HG02571 (cell line): ENCODE data around the gene RALGAPA1.
"Not testable (repeated sequence)": the region's sequence is repeated elsewhere in the genome, so short reads cannot be mapped to it uniquely, and the experiment has no call there.

ENCODE experiments used
- ATAC-seq: cut with Tn5 transposase; IDR thresholded peaks from one replicate; pipeline ENCODE4 v1.9.1; 2021; ENCODE audit warnings: mild to moderate bottlenecking, moderate library complexity; ENCODE audit not compliant: unreplicated experiment

RALGAPA1 gene

DNA sequence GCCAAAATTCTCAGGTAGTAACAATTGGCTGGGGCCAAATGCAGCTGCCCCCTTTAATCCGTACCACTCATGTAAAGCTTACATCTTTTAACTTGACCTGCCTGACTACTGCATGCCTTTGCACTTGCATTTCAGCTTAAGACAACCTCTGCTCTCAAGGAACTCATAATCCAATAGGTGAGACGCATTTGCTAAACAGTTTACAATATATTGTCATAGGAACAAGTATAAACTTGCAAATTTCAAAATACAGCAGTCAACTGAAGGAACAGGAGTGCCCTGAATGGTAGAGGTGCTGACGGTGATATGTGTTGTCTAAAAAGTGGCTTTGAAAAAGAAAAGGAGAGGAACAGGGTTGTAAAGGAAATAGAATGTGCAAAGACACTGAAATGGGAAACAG lies 13.4 kb upstream of the RALGAPA1 start:
- ATAC-seq: no peak

DNA sequence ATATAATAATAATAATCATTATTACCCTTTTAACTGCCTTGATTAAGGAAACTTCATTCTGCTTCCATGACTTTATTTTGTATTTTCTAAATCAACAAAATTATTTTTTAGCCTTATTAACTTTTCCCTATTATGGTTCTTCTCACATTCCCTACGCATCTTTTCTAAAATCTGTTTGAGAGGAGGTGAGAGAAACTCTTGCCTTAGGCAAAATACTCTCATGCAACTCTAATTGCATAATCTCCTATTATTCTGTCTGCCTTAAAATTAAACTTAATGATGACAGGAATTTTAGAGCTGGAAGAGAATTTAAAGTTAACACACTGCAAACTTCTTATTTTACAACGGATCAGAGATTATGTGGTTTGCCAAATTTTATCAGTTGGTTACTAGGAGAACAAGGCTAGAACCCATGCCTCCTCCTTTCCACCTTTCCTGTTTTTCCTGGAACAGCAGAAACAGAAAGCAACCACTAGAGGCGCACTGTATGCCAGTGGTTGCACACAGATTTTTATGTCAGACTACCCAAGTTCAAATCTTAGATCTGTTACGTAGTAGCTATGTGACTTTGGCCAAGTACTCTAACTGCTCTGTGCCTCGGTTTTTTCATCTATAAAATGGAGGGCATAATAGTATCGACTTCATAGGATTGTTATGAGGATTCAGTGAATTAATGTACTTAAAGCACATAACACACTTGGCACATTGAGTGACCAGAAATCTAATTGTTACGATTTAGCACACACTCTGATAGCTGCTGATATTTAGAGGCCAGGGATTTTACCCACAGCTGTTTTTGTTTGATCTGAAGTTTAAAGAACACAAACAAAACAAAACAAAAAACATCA lies 12.7 kb upstream of the RALGAPA1 start:
- no peak for ATAC-seq

DNA sequence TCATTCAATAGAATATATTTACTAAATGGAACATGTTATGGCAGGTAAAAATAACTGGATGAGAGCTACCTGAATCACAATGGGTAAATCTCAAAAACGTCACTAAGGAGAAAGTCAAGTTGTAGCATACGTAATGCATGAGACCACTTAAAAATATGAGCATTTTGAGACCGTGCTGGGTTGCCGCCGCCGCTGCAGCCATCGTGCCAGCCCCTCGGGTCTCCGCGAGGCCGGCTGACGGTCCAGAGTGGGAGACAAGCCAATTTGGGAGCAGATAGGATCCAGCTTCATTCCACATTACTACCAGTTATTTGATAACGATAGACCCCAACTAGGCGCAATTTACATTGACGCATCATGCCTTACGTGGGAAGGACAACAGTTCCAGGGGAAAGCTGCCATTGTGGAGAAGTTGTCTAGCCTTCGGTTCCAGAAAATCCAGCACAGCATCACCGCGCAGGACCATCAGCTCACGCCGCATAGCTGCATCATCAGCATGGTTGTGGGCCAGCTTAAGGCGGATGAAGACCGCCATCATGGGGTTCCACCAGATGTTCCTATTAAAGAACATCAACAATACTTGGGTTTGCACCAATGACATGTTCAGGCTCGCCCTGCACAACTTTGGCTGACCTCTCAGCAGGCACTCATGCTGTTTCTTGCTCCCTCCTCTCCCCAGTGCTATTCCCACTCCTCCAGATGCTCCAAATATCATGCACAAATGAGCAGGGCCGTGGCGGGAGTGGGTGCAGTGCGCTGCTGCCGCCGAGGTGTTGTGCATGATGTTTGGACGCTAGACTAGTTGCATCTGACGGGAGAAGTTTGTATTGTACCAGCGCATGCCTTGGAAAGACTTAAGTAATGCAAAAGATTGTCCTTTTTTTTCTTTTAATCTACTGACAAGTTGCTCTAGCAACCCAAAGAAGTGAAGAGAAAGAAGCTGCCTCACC lies 10.8 kb upstream of the RALGAPA1 start:
- ATAC-seq: no peak

DNA sequence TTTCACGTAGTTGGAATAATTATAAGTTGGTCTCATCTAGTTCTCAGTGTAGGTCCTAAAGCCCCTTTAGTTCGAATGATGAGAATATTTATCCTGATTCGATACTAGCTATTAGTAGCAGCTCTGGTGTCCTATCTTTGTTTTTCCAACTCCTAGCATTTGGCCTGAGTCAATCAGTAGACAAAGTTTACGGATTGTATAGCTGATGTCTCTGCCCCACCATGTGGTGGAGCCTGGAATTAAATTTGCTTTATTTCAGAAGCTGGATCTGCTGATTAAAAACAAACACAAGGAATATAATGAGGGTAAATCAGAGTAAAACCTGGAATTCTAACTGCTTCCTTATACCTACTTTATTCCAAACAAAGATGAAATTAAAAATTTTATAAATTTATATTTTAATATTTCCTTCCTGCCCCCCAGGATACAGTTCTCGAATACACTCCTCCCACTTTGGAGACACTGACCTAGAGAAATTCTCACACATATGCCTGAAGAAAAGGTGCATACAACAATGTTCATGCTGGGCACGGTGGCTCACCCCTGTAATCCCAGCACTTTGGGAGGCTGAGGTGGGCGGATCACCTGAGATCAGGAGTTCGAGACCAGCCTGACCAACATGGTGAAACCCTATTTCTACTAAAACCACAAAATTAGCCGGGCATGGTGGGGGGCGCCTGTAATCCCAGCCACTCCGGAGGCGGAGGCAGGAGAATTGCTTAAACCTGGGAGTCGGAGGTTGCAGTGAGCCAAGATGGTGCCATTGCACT lies 9.4 kb upstream of the RALGAPA1 start:
- ATAC-seq: no peak

DNA sequence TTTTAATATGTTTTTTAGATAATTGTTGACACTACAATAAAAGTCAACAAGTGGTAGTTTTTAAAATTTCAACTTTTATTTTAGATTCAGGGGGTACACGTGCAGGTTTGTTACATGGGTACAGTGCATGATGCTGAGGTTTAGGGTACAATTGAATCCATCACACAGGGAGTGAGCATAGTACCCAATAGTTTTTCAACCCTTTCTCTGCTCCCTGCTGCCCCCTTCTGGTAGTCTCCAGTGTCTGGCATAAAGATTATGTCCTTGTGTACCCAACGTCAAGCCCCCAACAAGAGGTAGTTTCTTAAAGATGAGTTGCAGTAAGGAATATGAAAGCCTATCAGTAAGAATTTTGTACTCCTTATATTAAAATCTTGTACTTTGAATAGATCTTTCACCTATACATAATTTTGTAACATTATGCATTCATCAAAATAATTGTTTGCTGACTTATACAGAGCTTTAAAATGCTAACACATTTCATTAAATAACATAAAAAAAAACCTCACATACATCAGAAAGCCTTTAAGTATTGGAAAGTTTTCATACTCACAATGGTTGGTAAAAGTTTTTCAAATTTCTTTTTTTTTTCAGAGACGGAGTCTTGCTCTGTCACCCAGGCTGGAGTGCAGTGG lies 5.4 kb upstream of the RALGAPA1 start:
- no peak for ATAC-seq

DNA sequence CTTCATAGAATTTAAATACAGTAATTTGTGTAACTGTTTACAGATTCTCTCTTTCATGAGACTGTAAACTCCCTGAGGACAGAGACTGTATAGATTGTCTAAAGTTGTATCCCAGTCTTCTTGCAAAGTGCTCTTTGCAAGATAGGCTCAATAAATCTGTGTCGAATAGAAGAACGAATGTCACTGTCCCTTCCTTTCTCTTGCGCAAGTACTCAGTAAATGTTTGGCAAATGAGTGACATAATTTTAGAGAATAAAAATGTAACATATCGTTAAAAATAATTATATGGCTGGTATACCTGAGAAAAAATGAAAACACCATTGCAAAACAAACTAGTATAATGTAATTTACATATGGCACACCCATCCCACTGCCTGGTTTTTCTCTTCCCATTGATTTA lies 1.9 kb upstream of the RALGAPA1 start:
- no peak for ATAC-seq

DNA sequence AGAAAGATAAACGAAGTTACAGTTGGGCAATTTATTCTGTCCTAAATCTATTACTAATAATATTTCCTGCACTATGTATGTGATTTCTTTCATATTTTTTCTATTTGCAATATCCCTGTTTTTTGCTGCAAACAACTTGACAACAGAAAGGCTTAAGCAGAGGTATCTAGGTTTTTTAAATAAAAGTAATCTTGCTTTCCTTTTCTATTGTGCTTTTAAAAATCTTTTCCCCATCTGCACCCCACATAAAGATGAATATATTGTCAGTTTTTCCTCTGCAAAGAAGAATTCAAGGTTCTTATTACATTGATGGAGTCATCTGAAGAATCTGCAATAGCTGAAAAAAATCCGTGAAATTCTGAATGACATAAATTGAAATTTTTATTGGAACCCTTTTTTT lies 502 bp upstream of the RALGAPA1 start:
- ATAC-seq: no peak

DNA sequence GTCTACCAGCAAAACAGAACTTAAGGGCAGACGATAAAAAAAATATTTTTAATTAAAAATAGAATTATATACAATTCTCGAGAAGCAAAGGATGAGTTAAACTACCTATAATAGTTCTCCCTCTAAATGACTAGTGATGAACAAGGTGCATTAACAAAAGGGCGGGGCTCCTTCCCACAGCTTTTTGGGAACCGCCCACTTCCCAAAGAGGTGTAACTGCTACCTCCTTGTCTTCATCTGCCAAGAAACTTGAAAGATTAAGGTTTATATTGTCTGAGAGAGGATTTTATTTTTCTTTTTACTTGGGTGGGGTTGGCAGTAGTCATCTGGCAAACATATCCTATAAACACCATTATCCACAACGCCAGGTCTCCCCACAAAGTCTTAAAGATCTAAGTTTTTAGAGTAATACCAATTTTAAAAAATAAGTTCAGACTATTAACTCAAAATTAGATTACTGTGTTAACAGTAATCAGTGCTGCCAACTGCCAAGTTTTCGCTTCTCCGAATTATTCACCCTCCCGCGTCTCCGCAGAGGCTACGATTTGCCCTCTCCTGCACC lies 938 bp downstream of the RALGAPA1 start:
- no peak for ATAC-seq

DNA sequence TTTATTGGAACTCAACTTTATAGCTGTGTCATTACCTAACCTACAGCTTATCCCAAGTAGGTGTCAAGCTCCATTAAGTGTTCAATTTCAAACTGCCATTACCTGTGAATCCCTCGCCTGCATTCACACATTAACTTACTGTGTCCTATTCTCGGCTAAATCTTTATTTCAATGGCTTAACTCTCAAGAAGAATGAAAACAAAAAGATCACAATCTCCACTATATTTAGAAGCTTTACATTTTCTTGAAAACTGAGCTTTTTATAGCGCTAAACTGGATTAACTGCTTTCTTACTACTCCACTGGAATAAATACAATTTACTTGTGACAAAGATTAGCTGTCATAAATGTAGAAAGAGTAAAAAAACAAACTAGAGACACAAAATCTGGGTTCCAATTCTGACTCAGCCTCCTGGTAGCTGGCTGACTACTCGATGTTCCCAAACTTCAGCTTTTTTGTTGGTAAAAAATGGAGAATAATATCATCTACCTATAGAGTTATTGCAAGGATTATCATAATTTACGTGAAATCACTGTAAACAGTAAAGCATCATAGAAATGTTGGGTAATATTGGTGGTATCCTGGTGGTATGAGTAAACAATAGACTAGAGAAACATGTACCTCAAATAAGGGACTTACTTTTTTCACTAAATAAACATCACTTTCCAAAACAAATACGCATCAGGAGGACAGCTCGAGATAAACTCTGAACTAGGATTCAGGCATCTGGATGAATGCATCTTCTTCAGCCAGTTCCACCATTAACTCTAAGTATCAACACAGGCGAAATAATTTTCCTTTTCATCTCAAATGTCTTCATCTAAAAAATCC lies 1.7 kb downstream of the RALGAPA1 start:
- no peak for ATAC-seq

DNA sequence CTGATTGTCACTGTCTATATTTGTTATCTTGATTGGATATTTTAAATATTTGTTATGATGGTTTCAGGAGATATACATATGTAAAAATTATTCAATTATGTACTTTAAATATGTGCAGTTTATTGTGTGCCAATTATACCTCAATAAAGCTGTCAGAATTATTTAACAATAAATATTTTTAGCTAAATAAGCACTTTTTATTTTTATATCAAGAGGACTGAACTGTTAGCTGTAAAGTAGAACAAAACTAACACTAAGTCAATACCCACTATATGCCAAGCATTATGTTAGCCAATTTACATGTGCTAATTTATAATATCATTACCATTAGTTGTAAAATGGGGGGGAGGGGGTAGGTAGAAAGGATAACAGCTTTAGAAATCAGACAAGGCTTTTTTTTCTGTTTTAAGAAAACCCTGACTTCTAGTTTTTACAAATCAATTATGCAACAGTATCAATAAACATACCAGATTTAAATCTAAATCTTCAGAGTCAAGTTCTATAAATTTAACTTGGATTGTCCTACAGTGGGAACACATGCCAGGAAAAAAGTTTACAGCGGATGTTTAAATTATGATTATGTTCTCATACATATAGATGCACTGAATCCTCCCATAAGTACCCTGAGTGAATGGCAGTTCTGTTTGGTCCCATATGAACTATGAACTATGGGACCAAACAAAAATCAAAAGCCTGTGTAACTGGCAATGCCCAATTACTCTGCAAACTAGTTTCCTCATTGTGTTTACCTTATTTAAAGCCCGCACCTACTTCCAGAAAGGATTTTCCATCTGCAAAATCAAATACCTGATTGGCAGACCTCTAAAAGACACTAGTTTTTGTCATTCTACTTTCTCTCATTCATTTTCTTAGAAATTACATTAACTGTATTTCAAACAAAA lies 2.8 kb downstream of the RALGAPA1 start:
- no peak for ATAC-seq

DNA sequence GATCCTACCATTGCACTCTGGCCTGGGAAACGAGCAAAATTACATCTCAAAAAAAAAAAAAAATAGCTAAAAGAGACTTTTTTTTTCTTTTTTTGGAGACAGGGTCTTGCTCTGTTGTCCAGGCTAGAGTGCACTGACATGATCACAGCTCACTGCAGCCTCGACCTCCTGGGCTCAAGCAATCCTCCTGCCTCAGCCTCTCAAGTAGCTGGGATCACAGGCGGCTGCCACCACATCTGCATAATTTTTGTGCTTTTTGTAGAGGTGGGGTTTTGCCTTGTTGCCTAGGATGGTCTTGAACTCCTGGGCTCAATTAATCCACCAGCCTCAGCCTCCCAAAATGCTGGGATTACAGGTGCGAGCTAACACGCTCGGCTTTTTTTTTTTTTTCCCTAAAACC lies 11.3 kb downstream of the RALGAPA1 start:
- ATAC-seq: no peak

DNA sequence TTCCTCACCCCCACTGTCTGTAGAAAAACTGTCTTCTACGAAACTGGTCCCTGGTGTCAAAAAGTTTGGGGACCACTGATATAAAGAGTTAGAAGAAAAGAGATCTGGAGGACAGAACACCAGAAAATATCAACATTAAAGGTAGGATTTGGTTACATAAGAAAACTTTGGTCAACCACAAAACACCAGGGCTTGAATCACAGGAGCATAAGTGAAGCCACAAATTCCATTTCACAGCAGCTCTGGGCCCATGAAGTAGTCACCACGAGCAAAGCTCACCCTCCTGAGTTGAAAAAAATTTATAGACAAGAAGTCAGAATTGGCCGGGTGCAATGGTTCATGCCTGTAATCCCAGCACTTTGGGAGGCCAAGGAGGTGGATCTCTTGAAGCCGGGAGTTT lies 19.4 kb downstream of the RALGAPA1 start:
- no peak for ATAC-seq

DNA sequence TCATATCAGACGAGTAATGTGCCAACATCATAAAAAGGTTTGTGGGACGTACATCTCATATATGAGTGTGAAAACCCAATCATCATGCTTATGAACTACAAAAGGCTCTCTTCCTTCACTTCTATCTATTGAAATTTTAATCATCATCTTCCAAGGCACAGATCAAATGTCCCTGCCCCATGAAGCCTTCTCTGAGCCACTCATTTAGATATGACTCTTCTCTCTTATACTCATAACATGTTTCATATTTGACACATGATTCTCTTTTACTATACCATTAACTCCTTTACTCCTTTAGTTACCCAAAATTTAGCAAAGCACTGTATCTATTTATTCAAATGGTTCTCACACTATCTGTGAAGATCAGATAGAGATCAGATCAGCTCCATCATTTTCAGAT lies 22.2 kb downstream of the RALGAPA1 start:
- ATAC-seq: no peak

DNA sequence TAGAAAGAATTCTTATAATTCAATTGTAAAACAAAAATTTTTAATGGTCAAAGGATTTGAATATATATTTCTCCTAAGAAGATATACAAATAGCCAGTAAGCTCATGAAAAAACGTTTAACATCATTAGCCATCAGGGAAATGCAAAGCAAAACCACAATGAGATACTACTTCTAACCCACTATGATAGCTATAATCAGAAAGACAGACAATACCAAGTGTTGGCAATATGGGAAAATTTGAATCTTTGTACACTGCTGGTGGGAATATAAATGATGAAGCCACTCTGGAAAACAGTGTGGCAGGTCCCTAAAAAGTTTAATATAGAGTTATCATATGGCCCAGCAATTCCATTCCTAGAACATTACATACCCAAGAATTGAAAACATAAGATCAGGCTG lies 25.4 kb downstream of the RALGAPA1 start:
- ATAC-seq: no peak

DNA sequence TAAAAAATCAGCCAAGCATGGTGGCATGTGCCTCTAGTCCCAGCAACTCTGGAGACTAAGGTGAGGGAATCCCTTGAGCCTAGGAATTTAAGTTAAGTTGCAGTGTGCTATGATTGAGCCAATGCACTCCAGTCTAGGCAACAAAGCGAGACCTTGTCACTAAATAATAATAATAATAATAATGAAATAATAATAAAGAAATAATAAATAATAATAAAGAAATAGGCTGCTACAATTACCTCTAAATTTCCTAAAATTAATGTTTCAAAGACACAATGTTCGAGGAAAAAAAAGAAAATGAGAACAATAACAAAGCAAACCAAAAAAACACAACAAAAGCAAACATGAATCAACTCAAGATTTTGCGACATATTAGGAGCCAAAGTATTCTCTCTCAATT lies 29.7 kb downstream of the RALGAPA1 start:
- no peak for ATAC-seq

DNA sequence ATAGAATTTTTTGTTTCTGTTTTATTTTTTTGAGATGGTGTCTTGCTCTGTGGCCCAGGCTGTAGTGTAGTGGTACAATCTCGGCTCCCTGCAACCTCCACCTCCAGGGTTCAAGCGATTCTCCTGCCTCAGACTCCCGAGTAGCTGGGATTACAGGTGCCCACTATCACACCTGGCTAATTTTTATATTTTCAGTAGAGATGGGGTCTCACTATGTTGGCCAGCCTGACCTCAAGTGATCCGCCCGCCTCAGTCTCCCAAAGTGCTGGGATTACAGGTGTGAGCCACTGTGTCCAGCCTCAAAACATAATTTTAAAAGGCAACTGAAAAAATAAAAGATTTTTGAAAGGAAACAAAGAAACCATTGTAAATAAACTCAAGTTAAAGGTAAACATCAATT lies 31.5 kb downstream of the RALGAPA1 start:
- not testable (repeated sequence) for ATAC-seq

DNA sequence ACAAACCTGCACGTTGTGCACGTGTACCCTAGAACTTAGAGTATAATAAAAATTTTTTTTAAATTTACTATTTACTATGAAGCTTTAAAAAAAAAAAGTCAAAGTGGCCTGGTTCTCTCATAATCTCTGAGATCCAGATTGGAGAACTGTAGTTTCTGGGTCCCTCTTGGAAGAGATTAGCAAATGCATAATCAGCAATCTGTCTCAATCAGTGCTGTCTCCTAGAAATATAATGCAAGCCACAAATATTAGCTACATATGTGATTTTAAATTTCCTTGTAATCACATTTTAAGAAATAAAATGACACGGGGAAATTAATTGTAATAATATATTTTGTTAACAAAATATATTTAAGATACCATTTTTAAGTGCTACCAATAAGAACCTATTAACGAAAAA lies 32.3 kb downstream of the RALGAPA1 start:
- no peak for ATAC-seq

DNA sequence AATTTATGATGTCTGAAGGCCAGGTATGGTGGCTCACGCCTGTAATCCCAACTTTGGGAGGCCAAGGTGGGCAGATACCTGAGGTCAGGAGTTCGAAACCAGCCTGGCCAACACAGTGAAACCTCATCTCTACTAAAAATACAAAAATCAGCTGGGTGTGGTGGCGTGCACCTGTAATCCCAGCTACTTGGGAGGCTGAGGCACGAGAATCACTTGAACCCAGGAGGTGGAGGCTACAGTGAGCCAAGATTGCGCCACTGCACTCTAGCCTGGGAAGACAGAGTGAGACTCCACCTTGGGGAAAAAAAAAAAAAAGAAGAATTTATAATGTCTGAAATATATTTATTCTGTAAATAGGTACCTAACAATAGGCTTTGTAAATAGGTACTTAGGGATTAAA lies 33.0 kb downstream of the RALGAPA1 start:
- not testable (repeated sequence) for ATAC-seq

DNA sequence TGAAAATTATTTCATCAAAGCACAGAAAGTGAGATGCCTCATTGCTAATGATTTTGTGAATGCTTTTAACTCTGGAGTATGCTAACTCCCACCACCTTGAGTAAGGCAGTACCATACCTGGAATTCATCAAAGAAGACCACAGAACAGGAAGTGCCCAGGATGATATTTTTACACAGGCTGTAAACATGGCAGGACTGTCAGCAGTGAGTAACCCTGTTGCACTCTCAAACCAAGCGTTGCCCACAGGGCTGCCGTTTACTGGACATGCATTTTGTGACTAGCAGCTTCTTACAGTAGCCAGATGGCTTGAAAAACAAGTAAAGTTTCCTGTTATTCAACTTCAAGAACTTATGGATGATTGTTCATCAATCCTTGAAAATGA lies 42.4 kb downstream of the RALGAPA1 start:
- ATAC-seq: no peak
